CD4-positive, alpha-beta T cell treated with Interleukin-1 beta for 1 hour (primary cell): ENCODE data around the gene MASP2.
"Not testable (repeated sequence)": the region's sequence is repeated elsewhere in the genome, so short reads cannot be mapped to it uniquely, and the experiment has no call there.

Source experiments
- DNase-seq, 2 donors: peaks; one replicate each; pipeline ENCODE4 v3.0.0-alpha.2; 2020 to 2022

Gene MASP2

DNA sequence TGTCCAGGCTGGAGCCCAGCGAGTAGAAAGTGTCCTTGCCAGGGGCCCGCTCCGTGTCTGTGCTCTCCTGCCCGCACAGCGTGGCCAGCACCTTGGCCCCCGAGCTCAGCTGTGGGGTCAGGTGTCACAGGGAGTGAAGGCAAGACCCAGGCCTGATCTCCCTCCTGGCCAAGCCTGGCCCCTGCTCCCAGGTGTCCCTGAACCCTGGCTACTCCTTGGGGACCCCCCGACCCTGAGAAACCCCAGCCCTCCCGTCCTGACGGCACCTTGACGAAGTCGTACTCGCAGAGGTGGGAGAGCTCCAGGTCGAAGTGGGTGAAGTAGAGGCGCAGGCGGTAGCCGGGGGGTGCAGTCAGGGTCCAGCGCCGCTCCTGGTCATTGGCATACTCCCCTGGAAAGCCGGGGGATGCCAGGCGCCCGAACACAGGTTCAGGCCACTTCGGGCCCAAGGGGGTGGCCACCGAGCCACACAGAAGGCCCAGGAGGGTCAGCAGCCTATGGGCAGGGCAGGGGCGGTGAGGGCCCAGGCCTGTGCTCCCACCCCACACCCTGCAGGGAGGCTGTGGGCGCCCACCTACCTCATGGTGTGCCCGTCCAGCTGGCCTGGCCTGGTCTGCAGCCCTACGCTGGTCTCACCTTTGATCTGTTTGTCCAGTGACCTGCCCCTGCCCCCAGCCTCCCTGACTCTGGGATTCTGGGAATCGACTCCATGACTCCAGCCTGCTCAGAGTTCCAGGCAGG lies at the start of gene MASP2:
TSS of gene MASP2 (minus strand) at position 615 of the 741 bp plus-strand sequence. CDS start at position 583, 32 bp downstream.
- DNase-seq = no peak

- not testable (repeated sequence) for DNase-seq
These were observed 36.7 kb upstream of the MASP2 start for GRCh38 chr1:11083784-11084183.

GRCh38 chr1:11080931-11081330 lies 33.9 kb upstream of the MASP2 start:
- no peak for DNase-seq

DNA sequence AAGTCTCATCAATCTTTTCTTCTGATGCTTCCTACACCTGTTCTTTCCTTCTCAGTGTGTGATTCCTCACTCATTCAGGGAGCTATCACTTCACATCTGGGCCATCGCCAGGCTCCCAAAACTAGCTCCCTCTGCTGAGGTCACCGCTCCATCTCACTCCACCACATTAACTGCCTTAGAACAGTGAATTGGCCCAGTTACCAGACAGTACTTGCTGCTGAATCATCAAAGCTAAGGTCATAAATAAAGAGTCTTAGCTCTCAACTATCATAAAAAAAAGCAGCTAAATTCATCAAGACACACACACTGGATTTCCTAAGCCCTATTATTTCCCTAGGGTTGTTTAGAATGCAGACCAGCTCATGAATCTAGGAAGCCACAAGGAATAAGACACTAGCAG lies 31.6 kb upstream of the MASP2 start:
- no peak for DNase-seq

- not testable (repeated sequence) for DNase-seq
These were observed 26.4 kb upstream of the MASP2 start for GRCh38 chr1:11073398-11073797.

DNA sequence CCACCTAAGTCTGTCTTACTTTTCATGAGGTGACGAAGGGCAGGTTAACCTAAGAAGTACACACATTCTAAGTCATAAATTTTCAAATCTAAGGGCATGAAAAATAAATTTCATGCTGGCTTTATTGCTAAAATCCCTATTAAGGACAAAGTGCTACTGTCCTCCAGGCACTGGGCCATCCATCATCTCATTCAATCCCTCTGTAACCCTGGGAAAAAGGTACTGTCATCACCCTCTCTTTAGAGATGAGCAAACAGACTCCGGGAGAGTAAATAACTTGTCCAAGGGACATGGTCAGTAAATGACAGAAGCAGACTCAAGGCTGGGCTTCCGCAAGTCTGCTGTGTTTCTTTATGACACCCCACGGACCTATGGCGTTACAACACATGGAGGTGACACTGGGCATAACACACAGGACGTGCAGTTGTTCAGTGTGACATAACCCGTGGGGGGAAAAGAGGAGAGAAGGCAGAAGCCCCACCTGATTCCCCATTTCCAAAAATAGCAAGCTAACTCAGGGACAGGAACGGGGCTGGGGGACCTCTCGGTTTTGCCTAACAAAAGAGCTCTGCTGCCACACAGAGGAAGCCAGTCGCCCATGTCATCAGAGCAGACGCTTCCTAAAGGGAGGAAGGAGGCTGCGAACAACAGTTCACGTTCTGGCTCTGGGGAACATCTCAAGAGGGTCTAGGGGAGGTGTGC lies 25.3 kb upstream of the MASP2 start:
- DNase-seq = no peak

GRCh38 chr1:11071463-11072215 lies 24.6 kb upstream of the MASP2 start:
- no peak for DNase-seq

DNA sequence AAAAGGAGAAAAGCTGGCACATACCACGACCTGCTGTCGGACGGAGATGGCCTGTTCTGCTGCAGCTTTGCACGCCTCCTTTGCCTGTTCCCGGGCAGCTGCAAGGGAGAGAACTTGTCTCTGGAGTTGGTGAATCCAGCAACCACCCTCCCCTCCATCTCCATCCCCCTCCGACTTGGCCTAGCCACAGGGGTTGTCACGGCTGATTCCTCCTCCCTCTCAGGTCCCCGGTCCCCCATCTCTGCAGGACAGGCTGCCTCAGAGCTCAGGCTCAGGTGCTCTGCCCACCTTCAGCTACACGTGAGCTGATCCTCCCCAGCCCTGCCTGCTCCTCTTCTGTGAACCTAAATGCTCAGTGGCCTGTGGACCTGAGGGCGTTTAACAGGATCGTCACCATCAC lies 23.8 kb upstream of the MASP2 start:
- DNase-seq = no peak

- no peak for DNase-seq
These were observed 21.8 kb upstream of the MASP2 start for GRCh38 chr1:11068600-11069473.

- no peak for DNase-seq
These were observed 20.9 kb upstream of the MASP2 start for GRCh38 chr1:11067716-11068599.

GRCh38 chr1:11065796-11066195 lies 18.8 kb upstream of the MASP2 start:
- no peak for DNase-seq

GRCh38 chr1:11064942-11065341 lies 17.9 kb upstream of the MASP2 start:
- DNase-seq = no peak

GRCh38 chr1:11063937-11064537 lies 17.0 kb upstream of the MASP2 start:
- not testable (repeated sequence) for DNase-seq

- peak in 1 of 2 donors; percentile 15 for DNase-seq
These were observed 15.9 kb upstream of the MASP2 start for GRCh38 chr1:11062965-11063401.

DNA sequence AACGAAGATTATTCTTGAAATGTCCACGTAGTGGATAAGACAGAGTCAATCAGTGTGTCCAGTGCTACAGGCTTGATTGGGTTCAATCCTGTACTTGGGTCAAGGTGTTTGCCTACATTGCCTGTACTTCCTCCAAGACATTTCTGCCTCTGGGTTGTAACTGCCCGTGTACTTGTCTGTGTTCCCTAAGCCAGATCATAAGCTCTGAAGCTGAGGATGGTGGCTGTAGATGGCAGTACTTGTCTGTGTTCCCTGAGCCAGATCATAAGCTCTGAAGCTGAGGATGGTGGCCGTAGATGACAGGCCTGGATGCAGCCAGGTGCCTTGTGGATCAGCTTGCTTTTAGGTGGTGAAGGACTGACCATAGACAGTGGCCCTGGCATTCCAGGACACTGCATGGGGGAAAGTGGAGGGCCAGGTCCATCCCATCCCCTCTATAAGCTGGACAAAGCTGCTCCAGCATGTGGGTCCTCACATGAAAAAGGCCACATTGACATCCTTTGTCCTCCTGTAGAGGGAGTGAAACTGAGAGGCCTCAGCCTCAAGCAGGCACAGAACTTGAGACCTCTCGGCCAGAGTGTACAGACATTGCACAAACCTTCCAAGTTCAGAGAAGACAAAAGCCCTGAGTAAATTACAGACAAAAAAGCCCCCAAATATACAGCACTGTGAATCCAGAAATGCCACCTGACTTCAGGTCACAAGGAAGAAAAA lies 14.8 kb upstream of the MASP2 start:
- DNase-seq = no peak

- DNase-seq = peak; percentile 92
These were observed 13.2 kb upstream of the MASP2 start, which contains the start of gene SRM for GRCh38 chr1:11059968-11060830. SRM (minus strand) TSS chr1:11060018; CDS start chr1:11059943, 75 bp downstream.

DNA sequence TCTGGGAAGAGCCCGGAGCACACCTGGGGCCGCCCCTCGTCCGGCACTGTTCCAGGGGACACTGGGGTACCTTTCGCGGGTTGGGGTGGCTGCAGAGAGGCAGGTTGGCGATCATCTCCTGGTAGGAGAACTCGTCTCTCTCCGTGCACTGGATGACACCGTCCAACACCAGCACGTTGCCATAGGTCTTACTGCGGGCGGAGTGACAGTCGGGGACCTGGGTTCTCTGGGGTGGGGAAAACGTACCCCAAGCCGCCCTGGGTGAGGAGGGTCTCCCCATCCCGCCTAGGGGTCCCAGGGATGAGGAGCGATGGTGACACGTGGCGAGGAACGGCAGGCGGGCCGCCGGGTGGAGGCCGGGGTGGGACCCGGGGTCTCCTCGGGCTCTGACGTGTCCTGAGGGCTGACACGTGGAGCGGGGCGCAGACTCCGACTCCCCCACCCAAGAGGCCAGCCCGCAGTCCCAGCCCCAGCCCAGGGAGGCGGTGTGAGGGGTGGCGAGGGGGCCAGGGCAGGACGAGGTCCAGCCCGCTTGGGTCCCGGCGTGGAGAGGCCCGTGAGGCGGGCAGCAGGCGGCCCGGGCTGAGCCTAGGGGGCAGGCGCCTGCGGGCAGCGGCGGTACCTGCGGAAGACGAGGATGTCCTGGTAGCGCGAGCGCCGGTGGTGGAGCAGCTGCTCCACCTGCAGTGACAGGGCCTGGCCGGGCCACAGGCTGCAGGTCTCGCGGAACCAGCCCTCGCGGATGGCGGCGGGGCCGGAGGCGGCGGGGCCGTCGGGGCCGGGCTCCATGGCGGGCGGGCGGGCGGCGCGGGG lies 12.3 kb upstream of the MASP2 start:
- DNase-seq = no peak

DNA sequence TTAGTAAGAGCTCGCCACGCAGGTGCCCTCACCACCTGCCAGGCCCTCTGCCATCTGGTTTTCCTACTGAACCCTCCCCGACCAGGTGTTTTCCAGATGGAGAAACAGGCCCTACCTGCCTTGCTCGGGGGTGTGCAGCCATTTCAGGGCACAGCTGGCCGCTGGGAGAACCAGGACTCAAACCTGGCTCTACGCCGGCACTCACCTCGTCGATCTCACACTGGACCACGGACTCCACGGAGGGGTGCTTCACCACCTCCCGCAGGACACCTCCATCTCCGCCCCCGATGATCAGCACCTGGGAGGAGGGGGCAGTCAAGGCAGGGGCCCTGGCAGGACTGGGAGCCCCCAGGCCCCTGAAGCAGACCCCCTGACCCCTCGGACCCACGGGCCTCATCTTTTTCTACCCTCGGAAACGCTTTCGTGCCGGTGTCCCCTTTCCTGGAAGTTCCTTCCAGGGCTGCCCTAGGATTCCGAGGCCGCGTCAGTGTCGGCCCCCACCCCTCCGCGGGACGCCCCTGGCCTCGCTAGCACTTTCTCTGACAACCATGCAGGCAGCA lies 11.6 kb upstream of the MASP2 start:
- DNase-seq = no peak
